Measurements from ENCODE around the gene GFAP. TPM values are rescaled to one million over a fixed set of nuclear protein-coding genes. Genes with fewer than 3 reads are reported as not detected.

Gene GFAP
- total and polyA plus RNA-seq, 4 donors: 2,649 to 3,418 (median 2,966) TPM

GRCh38 chr17:44854192-44854591 lies 61.1 kb downstream of the GFAP start:
- DNase-seq (ENCODE audit: low read depth in 4 of 6, low spot score in 6 of 6): no peak
- no peaks in the 10 kb centered on the region for H3K9me3 ChIP-seq (ENCODE audit: control insufficient read depth, insufficient read depth, low read length)
- H3K4me3 ChIP-seq (ENCODE audit: low read depth, low read length): no peak overlapping the region
- H3K27ac ChIP-seq (ENCODE audit: low read depth, low read length): no peak overlapping the region
- H3K36me3 ChIP-seq (ENCODE audit: control insufficient read depth, insufficient read depth, low read length): peaks cover 92% of the 10 kb centered on the region
- H3K27me3 ChIP-seq (ENCODE audit: control insufficient read depth, insufficient read depth, low read length): no peaks in the 10 kb centered on the region
- H3K4me1 ChIP-seq (ENCODE audit: control insufficient read depth, insufficient read depth, low read length): no peaks in the 10 kb centered on the region
- WGBS (ENCODE audit: insufficient coverage): 50% methylated on average over 2 of the region's 5 CpGs

Small RNA genes lying within 50 kb of the gene (small RNA-seq; reads per million reads assigned to genes)
- not detected for gene CCDC103 (ENCODE audit: low replicate concordance)
- not detected for gene MIR6783 (ENCODE audit: low replicate concordance)
- gene RN7SL405P (ENCODE audit: low replicate concordance): not detected

Other genes starting within 250 kb of the GFAP start
- gene CCDC43, start 225.7 kb downstream of the GFAP start, total RNA-seq: 10 to 100 TPM; 36.4 to 38.1 TPM
- 10 to 100 TPM; 27.0 to 32.1 TPM for gene CCDC43, start 225.7 kb downstream of the GFAP start, polyA plus RNA-seq (ENCODE audit: insufficient read length in 2 of 2)
- gene DBF4B, start 206.8 kb downstream of the GFAP start, total RNA-seq: 1 to 10 TPM; 5.4 to 9.4 TPM
- gene DBF4B, start 206.8 kb downstream of the GFAP start, polyA plus RNA-seq (ENCODE audit: insufficient read length in 2 of 2): 10 to 100 TPM; 15.5 to 25.6 TPM
- gene ADAM11, start 156.5 kb downstream of the GFAP start, total RNA-seq: 10 to 100 TPM in 1 of 2 donors, 1 to 10 TPM in 1; 9.1 to 16.3 TPM
- gene ADAM11, start 156.5 kb downstream of the GFAP start, polyA plus RNA-seq (ENCODE audit: insufficient read length in 2 of 2): 10 to 100 TPM; 20.8 to 26.7 TPM
- gene GJC1, start 85.2 kb downstream of the GFAP start, total RNA-seq: 10 to 100 TPM; 17.9 to 24.3 TPM
- 10 to 100 TPM; 19.2 to 20.7 TPM for gene GJC1, start 85.2 kb downstream of the GFAP start, polyA plus RNA-seq (ENCODE audit: insufficient read length in 2 of 2)
- gene HIGD1B, start 67.6 kb downstream of the GFAP start, total RNA-seq: 10 to 100 TPM in 1 of 2 donors, 1 to 10 TPM in 1; 5.4 to 18.5 TPM
- 10 to 100 TPM in 1 of 2 donors, 1 to 10 TPM in 1; 9.4 to 11.4 TPM for gene HIGD1B, start 67.6 kb downstream of the GFAP start, polyA plus RNA-seq (ENCODE audit: insufficient read length in 2 of 2)
- gene EFTUD2, start 16.1 kb downstream of the GFAP start, total RNA-seq: 10 to 100 TPM; 68.0 to 69.4 TPM
- gene EFTUD2, start 16.1 kb downstream of the GFAP start, polyA plus RNA-seq (ENCODE audit: insufficient read length in 2 of 2): 10 to 100 TPM; 79.2 to 85.0 TPM
- 1 to 10 TPM; 1.6 to 2.0 TPM for gene KIF18B, start 32.3 kb upstream of the GFAP start, total RNA-seq
- gene KIF18B, start 32.3 kb upstream of the GFAP start, polyA plus RNA-seq (ENCODE audit: insufficient read length in 2 of 2): 10 to 100 TPM in 1 of 2 donors, 1 to 10 TPM in 1; 7.0 to 11.7 TPM
- gene C1QL1, start 52.8 kb upstream of the GFAP start, total RNA-seq: 10 to 100 TPM in 1 of 2 donors, 1 to 10 TPM in 1; 6.7 to 20.4 TPM
- 10 to 100 TPM; 79.5 to 81.8 TPM for gene C1QL1, start 52.8 kb upstream of the GFAP start, polyA plus RNA-seq (ENCODE audit: insufficient read length in 2 of 2)
- gene DCAKD, start 136.1 kb upstream of the GFAP start, total RNA-seq: 10 to 100 TPM; 34.6 to 59.3 TPM
- 10 to 100 TPM; 59.2 to 79.1 TPM for gene DCAKD, start 136.1 kb upstream of the GFAP start, polyA plus RNA-seq (ENCODE audit: insufficient read length in 2 of 2)
- 10 to 100 TPM; 51.6 to 77.9 TPM for gene NMT1, start 145.8 kb upstream of the GFAP start, total RNA-seq
- gene NMT1, start 145.8 kb upstream of the GFAP start, polyA plus RNA-seq (ENCODE audit: insufficient read length in 2 of 2): 10 to 100 TPM; 55.5 to 65.4 TPM
- gene PLCD3, start 217.0 kb upstream of the GFAP start, total RNA-seq: 10 to 100 TPM; 20.1 to 50.1 TPM
- 100 to 1,000 TPM; 115 TPM for gene PLCD3, start 217.0 kb upstream of the GFAP start, polyA plus RNA-seq (ENCODE audit: insufficient read length in 2 of 2)
- 10 to 100 TPM in 1 of 2 donors, 1 to 10 TPM in 1; 3.2 to 10.4 TPM for gene ACBD4, start 220.2 kb upstream of the GFAP start, total RNA-seq
- gene ACBD4, start 220.2 kb upstream of the GFAP start, polyA plus RNA-seq (ENCODE audit: insufficient read length in 2 of 2): 10 to 100 TPM; 11.7 to 14.2 TPM
- 10 to 100 TPM; 16.1 to 16.7 TPM for gene HEXIM1, start 233.0 kb upstream of the GFAP start, total RNA-seq
- 10 to 100 TPM; 25.6 to 28.0 TPM for gene HEXIM1, start 233.0 kb upstream of the GFAP start, polyA plus RNA-seq (ENCODE audit: insufficient read length in 2 of 2)
- gene HEXIM2, start 246.4 kb upstream of the GFAP start, total RNA-seq: 10 to 100 TPM in 1 of 2 donors, 1 to 10 TPM in 1; 5.2 to 11.1 TPM
- gene HEXIM2, start 246.4 kb upstream of the GFAP start, polyA plus RNA-seq (ENCODE audit: insufficient read length in 2 of 2): 10 to 100 TPM; 17.2 to 17.6 TPM